AML-193 (cell line): ENCODE data around the gene TMOD1.
A peak's percentile ranks its signal among the peaks of the same experiment; 100 is the strongest.
"Not testable (repeated sequence)": the region's sequence is repeated elsewhere in the genome, so short reads cannot be mapped to it uniquely, and the experiment has no call there.

Experiments used
- DNase-seq, 2 experiments: peaks; one replicate each; lab custom pipeline; 2025; lab: John Stamatoyannopoulos, UW

Gene TMOD1

DNA sequence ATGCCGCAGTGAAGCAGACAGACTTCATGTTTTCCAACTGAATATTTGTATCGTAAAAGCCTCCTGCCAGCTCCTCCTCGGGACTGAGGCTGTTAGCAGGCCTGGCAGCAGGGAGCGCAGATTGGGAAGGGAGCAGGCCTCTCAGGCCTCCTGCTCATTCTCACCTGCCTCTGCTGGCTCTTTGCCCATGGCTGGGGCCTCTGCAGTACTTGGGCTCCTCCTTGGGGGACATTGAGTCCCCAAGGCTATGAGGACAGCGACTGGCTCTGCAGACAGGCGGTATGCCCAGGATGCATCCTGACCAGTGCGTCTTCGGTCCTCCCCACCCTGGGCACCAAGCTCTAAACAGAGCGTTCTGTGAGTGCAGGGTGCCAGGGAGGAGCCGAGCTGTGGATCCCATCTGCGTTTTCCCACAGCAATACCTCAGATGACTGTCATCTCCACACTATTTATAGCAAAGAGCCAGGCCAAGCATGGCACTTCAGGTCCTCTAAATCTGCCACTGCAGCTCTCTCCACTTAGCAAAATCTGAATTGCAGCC lies 93.0 kb downstream of the TMOD1 start:
- DNase-seq = no peak

DNA sequence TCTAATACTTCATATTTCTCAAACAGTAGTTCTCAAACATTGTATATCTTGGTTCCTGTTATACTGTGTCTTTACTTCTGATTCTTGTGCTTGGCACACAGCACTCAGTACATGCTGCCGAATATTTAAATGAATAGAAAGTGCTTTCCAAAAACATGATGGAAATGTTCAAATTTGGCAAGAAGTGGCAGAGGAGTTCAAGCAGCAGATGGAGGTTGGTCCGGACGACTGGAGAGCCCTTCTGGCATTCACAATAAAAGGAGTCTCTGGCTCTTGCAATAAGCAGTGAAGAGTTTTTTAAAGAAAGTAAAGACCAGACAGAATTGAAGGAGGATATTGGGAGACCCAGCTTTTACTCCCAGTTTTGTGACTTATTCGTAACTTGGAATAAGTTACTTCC lies 95.4 kb downstream of the TMOD1 start:
- DNase-seq = no peak

DNA sequence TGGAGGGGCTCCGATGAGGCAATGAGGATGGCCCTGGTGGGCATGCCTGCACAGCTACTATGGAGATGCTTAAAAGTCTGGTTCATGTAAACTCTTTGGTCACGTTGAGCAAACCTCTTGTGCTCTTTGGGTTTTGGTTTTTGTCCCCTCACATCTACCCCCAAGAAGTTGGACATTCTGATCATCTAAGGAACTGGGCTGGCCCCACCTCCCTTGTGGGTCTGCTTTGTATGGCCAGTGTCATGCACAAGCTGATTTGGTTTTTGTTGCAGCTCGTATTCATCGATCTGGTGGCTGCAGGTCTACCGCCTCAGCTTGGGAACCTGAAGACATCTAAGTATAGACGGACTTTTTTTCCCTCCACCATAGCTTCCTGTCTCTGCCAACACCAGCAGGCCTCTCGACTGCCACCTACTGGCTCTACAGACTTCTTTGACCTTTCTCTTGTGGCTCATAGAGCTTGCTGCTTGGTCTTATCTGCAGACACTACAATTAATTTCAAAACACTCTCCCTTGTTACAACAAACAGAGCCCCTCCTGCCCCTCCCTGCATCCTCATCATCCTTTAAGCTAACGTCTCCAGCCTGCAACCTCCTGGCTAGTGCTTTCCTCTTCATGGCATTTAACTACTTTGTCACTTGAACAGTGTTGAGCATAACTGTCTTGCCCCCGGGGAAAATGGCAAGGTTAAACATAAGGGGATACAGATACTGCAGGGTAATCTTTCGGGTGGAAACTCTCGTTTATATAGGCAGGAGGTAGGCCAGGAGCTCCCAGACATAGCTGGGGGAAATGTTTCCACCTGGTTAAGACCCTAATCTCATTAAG lies 97.2 kb downstream of the TMOD1 start:
- DNase-seq = peak; percentile 81 to 83

DNA sequence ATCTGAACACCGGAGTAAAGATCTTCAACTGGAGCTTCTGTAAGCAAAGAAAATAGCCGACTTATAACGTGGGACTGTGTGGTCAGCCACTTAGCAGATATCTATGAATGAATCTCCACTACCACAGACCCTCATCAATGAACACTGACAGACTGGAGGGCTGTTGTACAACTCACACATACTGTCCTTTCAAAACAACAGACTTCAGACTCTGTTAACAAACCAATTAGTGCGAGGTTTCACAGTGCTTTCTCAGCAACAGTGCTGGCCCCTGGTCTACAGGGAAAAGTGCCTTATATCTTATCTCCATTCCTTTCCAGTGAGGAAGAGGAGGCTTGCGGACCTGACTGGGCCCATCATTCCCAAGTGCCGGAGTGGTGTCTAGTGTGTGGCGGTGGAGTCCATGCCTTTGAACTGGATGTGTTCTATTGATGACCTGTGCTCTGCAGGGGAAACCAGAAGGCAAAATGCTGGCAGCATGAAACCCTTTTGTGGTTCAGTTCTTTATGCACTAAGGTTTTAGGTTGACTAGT lies 97.9 kb downstream of the TMOD1 start:
- DNase-seq = no peak

DNA sequence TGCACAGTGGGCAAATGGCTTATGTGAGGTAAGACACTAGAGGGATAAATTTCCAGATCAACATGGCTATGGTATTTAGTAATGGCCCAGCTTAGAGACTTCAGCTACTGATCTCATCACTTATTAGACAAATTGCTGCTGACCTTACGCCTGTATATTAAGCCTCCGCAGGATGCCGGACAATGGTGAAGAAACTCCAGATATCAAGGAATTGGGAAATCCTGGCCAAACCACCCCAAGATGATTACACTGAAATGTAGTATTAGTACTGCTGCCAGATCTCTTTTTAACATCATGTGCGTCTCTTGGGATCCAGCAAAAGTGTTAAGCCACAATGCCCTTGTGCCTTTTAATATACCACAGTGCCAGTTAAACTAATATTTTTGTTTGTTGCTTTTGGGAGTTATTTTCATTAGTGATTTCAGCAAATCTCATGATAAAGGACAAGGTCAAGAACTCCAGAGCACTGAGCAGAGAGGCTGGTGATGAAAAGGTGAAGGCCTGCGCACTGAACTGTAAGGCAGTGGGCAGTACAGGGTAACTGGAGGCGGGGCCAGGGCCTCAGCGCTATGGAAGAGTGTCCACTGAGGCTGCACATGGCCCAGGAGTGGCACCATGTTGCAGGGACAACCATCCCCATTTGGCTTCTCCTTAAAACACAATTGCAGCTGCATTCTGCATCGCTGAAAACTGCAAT lies 99.2 kb downstream of the TMOD1 start:
- no peak for DNase-seq

DNA sequence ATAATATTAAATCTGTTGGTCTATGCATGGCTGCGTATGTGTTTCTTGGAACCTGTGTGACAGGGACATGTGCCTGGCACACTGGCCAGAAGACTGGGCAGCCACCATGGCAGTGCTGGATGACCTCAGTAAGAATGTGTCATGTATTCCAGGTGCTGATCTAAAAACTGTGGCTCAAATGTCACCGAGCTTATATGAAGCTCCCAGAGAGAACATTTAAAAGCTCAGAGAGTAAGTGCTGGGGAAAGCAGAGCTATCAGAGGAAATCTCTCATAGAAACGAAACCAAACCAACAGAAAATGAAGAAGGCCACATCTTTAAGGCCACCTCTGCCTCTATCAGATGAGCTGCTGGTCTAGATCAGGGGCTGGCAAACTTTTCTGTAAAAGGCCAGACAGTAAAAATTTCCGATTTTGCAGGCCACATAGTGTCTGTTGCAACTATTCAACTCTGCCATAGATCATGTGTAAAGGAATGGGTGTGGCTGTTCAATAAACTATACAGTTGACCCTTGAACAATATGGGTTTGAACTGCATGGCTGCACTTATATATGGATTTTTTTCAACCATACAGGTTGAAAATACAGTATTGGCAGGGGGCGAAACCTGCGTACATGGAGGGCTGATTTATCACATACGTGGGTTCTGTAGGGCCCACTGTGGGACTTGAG lies 99.9 kb downstream of the TMOD1 start:
- DNase-seq = no peak

- no peak for DNase-seq
Observed at GRCh38 chr9:97602430-97602829, 101.0 kb downstream of the TMOD1 start.

- DNase-seq = no peak
Observed at GRCh38 chr9:97604901-97605645, 103.6 kb downstream of the TMOD1 start.

DNA sequence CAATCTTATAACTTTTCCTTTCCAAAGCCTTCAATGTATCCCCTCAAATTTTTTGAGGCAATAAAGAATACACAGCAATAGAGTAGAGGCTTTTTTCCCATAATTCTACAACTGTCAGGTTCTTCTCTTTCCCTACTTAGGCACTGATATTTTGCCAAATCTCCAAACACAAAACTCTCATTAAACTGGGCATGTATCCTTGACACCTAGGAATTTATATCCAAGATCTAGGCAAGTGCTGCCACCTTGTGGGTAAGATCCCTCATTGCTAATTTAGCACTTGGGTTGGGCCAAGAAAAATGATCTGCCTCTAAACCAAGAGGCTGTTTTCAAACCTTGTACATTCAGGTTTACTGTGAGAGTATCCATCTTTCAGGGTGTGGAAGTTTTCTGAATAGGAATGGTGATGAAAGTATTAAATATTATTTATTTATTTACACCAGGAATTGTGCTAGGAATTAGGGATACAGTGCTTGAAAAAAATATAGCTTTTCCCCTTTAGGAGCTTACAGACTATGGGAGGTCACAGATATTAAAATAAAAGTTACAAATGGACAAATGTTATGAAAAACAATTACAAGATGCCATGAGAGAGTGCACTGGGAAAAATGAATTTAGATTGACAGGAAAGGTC lies 114.1 kb downstream of the TMOD1 start:
- peak; percentile 47 to 55 for DNase-seq

GRCh38 chr9:97617939-97618416 lies 116.5 kb downstream of the TMOD1 start:
- no peak for DNase-seq

DNA sequence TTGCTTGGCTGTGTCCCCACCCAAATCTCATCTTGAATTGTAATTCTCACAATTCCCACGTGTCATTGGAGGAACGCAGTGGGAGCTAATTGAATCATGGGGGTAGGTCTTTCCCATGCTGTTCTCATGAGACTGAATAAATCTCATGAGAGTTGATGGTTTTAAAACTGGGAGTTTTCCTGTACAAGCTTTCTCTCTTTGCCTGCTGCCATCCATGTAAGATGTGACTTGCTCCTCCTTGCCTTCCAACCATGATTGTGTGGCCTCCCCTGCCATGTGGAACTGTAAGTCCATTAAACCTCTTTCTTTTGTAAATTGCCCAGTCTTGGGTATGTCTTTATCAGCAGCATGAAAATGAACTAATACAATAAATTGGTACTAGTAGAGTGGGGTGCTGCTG lies 118.6 kb downstream of the TMOD1 start:
- DNase-seq = not testable (repeated sequence)

GRCh38 chr9:97622483-97622882 lies 121.0 kb downstream of the TMOD1 start:
- DNase-seq = not testable (repeated sequence)

- no peak for DNase-seq
Observed at GRCh38 chr9:97623946-97624345, 122.5 kb downstream of the TMOD1 start.

DNA sequence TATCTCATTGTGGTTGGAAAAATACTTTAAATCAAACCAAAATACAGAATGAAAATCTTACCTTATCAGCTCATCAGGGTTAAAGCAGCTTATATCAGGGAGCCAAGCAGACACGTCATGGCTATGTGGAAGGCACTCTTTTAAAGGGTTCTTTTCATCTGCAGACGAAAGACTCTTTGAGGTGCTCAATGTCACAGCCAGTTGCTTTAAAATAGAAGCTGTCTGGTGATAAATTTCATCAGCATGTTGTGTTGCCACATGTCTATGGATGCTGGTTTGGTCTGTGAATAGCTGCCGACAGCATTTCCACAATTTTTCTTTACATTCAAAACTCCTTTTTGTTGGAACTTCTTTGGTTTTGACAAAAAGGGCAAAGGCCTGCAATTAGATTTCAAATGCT lies 124.2 kb downstream of the TMOD1 start:
- no peak for DNase-seq

DNA sequence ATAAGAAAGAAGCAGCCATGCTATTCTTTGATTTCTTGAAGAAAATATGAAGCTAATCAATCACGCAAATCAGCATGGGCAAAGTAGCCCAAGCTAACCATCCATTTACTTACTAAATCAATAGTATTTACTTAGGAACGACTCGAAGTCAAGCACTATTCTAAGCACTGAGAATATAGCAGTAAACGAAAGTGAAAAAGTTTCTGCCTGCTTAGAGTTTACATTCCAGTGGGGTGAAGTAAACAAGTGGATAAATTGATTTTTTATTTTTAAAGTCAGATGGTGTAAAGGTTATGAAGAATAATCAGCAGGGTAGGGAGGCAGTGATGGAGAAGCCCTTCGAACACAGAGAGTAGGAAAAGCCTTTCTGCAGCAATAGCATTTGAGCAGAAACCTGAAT lies 126.2 kb downstream of the TMOD1 start:
- DNase-seq = no peak

GRCh38 chr9:97628668-97629067 lies 127.2 kb downstream of the TMOD1 start:
- no peak for DNase-seq

DNA sequence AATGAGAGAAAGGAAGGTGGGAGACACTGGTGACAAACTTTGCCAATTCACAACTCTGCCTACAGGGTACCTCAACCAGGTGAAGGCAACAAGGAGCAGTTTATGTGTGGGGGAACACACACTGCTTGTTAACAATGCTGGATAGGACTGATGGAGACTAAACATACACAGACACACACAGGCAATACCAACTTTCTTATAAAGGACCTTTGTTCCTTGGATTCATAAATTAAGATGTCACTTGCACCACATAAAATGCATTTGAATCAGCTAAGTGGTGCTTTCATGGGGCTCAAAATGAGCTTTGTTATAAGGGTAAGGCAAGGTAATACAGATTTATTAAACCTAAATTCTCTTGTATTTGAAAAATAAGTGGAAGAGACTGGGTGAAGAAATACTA lies 127.7 kb downstream of the TMOD1 start:
- no peak for DNase-seq

GRCh38 chr9:97630591-97630990 lies 129.1 kb downstream of the TMOD1 start:
- DNase-seq = no peak

GRCh38 chr9:97632248-97632984 lies 130.9 kb downstream of the TMOD1 start:
- DNase-seq = peak in 1 of 2 experiments; percentile 63
